ENCODE data around the gene EPHA6.

- peak; percentile 44 to 58 for TF ChIP-seq CTCF (conservative IDR thresholded peaks at IDR 0.05 in 1 of 2, IDR thresholded peaks at IDR 0.05 in 1 of 2; ENCODE audit: low read depth in 1 of 2, low read length in 2 of 2)
- no peak for TF ChIP-seq EZH2 (IDR thresholded peaks at IDR 0.05; ENCODE audit: low read length, missing control alignments)
Observed at GRCh38 chr3:96863129-96863740, 48.8 kb downstream of the EPHA6 start.
